Activated T-helper 1 cell treated with anti-CD3 and anti-CD28 coated beads, Interleukin-2, amount 50 U/mL, for 16 hours (primary cell): ENCODE data around the gene RAB6A.
A peak's percentile ranks its signal among the peaks of the same experiment; 100 is the strongest.

Experiments
- DNase-seq, 2 donors: peaks; one replicate each; pipeline ENCODE4 v3.0.0-alpha.2; 2020; ENCODE audit warnings: low read depth in 1 of 2, low spot score in 1 of 2

Gene RAB6A

DNA sequence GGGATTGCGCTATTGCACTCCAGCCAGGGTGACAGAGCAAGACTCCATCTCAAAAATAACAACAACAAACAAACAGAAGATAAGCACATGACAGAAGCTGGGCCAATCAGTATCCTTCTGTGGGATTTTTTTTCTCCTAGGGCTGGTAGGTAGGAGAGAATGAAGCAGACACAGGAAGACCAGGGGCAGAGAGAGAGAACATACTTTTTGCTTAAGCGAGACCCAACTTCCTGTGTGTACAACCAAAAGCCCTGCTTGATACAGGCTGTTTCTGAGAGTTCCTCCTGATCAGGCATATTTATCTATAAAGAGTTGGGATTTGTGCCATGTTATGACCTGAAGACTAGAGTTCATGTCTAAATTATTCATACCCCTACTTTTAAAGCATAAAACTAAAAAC, 126.9 kb downstream of the RAB6A start:
- no peak for DNase-seq

DNA sequence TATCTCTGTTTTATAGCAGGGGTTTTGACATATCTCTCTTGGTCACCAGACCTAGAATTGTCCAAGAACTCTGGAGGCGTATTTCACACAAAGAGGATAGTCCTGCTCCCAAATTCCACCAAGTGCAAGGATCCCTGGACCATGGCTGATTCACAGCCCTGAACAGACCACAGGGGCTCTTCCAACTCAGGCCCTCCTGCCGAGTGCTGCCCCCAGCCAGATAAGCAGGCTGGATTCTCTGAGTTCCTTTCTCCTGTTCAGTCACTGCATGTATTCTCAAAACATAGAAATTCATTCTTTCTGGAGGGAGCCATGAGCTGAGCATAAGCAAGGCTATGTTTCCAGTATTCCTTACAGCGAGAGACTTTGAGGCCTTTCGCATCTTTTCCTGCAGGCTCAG, 127.9 kb downstream of the RAB6A start:
- no peak for DNase-seq

DNA sequence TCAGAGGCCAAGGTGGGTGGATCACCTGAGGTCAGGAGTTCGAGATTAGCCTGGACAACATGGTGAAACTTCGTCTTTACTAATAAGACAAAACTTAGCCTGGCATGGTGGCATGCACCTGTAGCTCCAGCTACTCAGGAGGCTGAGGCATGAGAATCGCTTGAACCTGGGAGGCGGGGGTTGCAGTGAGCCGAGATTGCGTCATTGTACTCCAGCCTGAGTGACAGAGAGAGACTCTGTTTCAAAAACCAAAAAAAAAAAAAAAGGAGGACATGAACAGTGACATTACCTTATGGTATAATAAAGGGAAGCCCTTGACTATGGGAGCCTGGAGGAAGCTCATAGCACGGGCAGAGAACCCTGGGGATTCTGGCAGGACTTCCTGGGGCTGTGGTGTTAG, 131.0 kb downstream of the RAB6A start:
- DNase-seq: no peak

DNA sequence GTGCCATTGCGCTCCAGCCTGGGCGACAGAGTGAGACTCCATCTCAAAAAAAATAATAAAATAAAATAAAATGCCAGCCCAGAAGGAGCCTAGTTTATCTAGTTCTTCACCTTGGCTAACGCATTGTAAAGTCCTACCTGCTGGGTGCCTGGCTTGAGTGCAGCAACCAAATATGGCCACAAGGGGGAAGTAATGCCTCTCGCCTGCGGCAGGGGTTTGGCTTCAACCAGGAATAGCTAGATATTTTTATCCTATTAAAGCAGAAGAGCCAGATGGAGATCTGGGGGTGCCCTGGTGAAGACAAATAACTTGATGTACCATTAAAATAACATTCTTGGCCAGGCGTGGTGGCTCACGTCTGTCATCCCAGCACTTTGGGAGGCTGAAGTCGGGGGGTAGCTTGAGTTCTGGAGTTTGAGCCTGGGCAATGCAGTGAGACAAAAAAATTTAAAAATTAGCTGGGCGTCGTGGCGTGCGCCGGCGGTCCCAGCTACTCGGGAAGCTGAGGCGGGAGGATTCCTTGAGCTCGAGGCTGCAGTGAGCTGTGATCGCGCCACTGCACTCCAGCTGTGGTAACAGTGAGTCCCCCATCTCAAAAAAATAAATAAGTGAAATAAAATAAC, 135.1 kb downstream of the RAB6A start:
- DNase-seq: peak; percentile 35 to 47
